ENCODE measurements around the gene ZFYVE27.

The ZFYVE27 gene

GRCh38 chr10:97779975-97780374 lies 43.0 kb downstream of the ZFYVE27 start:
- TF ChIP-seq ZFX (IDR thresholded peaks at IDR 0.05; ENCODE audit: borderline replicate concordance) = no peak
- TF ChIP-seq, protein P1, sequence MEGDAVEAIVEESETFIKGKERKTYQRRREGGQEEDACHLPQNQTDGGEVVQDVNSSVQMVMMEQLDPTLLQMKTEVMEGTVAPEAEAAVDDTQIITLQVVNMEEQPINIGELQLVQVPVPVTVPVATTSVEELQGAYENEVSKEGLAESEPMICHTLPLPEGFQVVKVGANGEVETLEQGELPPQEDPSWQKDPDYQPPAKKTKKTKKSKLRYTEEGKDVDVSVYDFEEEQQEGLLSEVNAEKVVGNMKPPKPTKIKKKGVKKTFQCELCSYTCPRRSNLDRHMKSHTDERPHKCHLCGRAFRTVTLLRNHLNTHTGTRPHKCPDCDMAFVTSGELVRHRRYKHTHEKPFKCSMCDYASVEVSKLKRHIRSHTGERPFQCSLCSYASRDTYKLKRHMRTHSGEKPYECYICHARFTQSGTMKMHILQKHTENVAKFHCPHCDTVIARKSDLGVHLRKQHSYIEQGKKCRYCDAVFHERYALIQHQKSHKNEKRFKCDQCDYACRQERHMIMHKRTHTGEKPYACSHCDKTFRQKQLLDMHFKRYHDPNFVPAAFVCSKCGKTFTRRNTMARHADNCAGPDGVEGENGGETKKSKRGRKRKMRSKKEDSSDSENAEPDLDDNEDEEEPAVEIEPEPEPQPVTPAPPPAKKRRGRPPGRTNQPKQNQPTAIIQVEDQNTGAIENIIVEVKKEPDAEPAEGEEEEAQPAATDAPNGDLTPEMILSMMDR (IDR thresholded peaks at IDR 0.05) = no peak

DNA sequence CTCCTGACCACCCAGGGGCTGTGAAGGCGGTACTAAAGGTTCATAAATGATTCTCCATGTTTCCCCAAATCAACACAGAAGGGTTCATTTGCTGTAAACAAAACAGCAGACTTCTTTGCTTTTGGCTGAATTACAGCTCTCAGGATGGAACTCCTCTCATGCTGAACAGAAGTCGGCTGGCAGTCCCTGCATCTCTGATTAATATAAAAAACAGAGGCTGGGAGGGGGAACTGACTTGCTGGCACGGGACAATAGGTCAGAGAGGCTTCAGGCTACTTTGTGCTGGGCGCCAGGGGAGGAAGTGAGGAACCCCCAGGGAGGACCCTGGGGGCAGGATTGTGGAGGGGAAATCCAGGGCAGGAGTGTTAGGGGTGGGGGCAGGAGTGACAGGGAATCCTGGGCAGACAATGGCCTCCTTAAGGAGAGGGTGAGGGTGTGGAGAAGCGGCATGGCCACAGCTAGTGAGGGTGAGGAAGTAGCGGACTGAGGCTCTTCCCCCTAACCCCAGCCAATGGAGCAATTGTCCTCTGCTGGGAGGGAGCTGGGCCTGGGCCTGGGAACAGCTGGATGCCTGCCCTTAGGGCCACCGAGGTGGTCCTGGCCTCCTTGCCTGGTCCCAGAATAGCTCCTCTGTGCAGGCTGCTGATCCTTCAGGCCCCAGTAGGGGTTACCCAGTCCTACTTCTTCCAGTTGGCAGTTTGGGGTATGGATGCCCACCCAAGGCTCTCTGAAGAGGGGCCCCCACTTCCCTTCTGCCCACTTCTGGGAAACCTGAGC lies 44.1 kb downstream of the ZFYVE27 start:
- H3K27ac ChIP-seq = no peak overlapping the region
- TF ChIP-seq ZFX (IDR thresholded peaks at IDR 0.05; ENCODE audit: borderline replicate concordance) = no peak
- TF ChIP-seq, protein P1 (IDR thresholded peaks at IDR 0.05) = no peak

More at GRCh38 chr10:97779975-97780374, 43.0 kb downstream of the ZFYVE27 start:
- H3K27ac ChIP-seq = no peak overlapping the region

GRCh38 chr10:97781618-97782331 lies 44.8 kb downstream of the ZFYVE27 start:
- TF ChIP-seq, protein P1 (IDR thresholded peaks at IDR 0.05) = no peak
- TF ChIP-seq ZFX (IDR thresholded peaks at IDR 0.05; ENCODE audit: borderline replicate concordance) = no peak
- no peak overlapping the region for H3K27ac ChIP-seq

DNA sequence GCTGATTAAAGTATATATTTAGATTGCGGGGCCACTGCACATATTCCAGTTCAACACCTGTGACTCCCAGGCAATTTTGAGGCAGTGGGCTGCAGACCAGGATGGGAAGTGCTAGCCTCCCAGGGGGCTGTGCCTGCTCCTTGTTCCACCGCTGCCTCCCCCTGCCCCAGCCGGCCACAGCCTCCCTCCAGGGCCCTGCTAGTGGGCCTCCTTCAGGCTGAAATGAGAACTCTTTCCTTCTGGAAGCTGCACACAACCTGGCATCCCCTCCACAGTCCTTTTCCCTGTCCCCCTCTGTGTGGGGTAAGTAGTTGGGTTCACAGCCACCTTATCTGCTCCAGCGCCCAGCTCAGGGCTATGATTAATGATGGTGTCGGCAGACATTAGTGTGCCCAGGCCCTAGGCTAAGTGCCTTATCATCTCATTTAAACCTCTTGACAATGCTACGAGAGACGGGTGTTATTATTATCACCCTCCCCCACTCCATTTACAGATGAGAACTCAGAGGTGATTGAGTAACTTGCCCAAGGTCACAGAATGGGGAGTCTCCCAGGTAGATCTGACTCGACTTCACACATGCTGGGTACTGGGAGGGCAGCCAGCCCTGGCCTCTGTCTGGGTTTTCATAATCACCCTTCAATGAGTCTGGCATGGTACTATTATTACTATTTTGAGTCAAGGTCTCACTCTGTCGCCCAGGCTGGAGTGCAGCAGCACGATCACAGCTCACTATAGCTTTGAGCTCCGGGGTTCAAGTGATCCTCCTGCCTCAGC lies 45.7 kb downstream of the ZFYVE27 start:
- TF ChIP-seq, protein P1 (IDR thresholded peaks at IDR 0.05) = no peak
- no peak for TF ChIP-seq ZFX (IDR thresholded peaks at IDR 0.05; ENCODE audit: borderline replicate concordance)
- no peak overlapping the region for H3K27ac ChIP-seq

GRCh38 chr10:97784200-97784810 lies 47.4 kb downstream of the ZFYVE27 start:
- H3K27ac ChIP-seq = no peak overlapping the region
- TF ChIP-seq ZFX (IDR thresholded peaks at IDR 0.05; ENCODE audit: borderline replicate concordance) = no peak
- TF ChIP-seq, protein P1 (IDR thresholded peaks at IDR 0.05) = no peak

DNA sequence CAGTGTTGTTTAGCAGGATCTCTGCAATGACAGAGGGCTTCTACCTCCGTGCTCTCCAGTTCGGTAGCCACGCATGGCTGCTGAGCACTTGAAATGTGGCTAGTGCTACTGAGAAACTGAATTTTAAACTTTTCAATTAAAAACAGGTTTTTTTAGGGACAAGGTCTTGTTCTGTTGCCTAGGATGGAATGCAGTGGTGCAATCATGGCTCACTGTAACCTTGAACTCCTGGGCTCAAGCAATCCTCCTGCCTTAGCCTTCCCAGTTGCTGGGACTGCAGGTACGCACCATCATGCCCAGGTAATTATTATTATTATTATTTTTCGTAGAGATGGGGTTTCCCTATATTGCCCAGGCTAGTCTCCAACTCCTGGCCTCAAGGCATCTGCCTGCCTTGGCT lies 48.3 kb downstream of the ZFYVE27 start:
- H3K27ac ChIP-seq = no peak overlapping the region
- TF ChIP-seq ZFX (IDR thresholded peaks at IDR 0.05; ENCODE audit: borderline replicate concordance) = no peak
- TF ChIP-seq, protein P1 (IDR thresholded peaks at IDR 0.05) = no peak
